HG03060 (cell line): Measurements from ENCODE around the gene PEBP1.

Source experiments
- ATAC-seq: cut with Tn5 transposase; IDR thresholded peaks from one replicate; pipeline ENCODE4 v1.9.1; 2021; ENCODE audit warnings: low read depth, moderate number of reproducible peaks; ENCODE audit not compliant: unreplicated experiment

The PEBP1 gene

DNA sequence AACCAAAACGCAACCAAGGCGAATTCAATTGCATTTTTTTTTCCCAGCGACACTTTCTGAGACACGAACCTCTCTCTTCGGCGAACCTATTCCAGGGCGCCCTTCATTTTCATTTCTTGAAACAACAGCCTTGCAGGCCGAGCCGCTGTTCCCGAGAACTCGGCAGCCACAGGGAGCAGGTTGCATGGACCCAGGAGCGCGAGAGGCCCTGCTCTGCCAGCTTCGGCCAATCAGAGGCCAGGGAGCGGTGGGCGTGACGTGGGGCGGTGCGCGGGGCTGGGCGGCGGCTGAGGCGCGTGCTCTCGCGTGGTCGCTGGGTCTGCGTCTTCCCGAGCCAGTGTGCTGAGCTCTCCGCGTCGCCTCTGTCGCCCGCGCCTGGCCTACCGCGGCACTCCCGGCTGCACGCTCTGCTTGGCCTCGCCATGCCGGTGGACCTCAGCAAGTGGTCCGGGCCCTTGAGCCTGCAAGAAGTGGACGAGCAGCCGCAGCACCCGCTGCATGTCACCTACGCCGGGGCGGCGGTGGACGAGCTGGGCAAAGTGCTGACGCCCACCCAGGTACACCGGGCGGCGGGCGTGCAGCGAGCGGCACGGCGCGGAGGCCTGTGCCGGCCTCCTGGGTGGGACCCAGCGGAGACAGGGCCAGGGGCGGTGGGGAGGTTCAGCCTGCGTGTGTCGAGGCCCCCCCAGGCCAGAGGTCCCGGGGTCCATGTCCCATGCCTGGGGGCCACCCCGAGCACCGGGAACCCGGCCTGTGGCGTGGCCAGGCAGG lies at the start of gene PEBP1:
Gene PEBP1, plus strand, starts transcription at position 337 of the 771 bp plus-strand sequence. Its CDS starts 86 bp downstream, at position 423.
- ATAC-seq = peak; percentile 64

DNA sequence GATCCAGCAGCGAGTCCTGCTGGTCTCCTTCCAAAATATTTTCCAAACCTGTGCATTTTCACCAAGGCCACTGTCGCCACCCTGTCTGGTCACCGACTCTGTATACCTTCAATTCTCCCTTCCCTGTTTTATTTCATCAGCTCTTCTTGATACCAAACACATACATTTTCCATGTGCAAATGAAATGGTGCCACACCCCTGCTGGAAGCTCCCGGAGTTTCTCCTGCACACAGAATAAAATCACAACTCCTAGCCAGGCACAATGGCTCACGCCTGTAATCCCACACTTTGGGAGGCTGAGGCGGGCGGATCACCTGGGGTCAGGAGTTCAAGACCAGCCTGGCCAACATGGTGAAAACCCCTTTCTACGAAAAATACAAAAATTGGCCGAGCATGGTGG lies 46.1 kb upstream of the PEBP1 start:
- no peak for ATAC-seq

DNA sequence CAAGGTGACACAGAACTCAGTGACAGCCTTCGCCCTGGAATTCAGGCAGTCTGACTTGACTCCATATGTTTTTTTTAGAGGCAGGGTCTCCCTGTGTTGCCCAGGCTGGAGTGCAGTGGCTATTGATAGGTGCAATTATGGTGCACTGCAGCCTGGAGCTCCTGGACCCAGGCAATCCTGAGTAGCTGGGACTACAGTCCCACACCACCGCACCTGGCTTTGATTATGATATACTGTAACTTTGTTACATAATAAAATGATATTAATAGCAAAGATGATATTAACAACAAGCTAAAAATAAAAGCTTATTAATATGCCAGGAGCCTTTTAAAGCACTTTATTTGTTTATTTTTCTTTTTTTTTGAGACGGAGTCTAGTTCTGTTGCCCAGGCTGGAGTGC lies 41.9 kb upstream of the PEBP1 start:
- ATAC-seq = no peak

- ATAC-seq = no peak
Observed at GRCh38 chr12:118098401-118098800, 37.5 kb upstream of the PEBP1 start.

GRCh38 chr12:118098911-118099671 lies 36.8 kb upstream of the PEBP1 start:
- ATAC-seq = no peak

DNA sequence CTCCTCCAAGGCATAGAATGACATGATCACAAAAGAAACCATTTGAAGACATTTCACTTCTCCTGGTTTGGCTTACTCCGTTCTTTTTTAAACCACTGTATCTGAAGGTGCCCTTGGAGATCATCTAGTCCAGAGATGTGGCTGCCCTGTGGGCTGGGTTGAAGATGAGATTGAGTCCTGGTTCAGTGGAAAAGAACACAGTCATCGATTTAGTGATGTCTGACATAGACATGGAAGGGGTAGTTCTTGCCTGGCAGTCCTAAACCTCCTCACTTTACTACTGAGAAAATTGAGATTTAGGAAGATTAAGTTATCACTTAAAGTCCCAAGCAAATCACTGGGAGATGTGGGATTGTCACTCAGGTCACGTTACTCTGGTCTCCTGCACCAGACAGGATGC lies 34.9 kb upstream of the PEBP1 start:
- ATAC-seq = no peak

- no peak for ATAC-seq
Observed at GRCh38 chr12:118102070-118102469, 33.9 kb upstream of the PEBP1 start.

DNA sequence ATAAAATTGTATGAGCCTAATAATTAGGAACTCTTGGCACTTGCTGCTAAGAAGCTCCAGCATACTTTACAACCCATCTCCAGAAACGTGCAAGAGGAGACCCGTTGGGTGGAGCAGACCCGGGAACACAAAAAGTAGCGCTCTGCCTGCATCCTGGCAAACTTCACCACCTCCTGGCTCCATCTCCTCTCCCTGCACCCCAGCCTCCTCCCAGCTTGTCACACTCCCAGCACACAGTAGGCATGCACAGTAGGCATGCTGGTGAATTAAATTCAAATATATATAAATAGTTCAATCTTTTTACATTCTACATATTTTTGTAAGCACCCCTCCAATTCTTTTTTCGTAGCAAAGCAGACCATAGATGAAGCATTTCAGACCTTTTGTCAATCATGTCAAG lies 33.3 kb upstream of the PEBP1 start:
- ATAC-seq = no peak

- no peak for ATAC-seq
Observed at GRCh38 chr12:118103201-118103600, 32.7 kb upstream of the PEBP1 start.

- ATAC-seq = no peak
Observed at GRCh38 chr12:118103601-118104382, 32.1 kb upstream of the PEBP1 start, which contains the start of gene VSIG10. TSS of gene VSIG10 (minus strand) at chr12:118104011. CDS start at chr12:118103671, 340 bp downstream.

GRCh38 chr12:118107011-118107410 lies 28.9 kb upstream of the PEBP1 start:
- no peak for ATAC-seq

- no peak for ATAC-seq
Observed at GRCh38 chr12:118107694-118108093, 28.2 kb upstream of the PEBP1 start.

GRCh38 chr12:118109088-118109487 lies 26.8 kb upstream of the PEBP1 start:
- ATAC-seq = no peak

- ATAC-seq = no peak
Observed at GRCh38 chr12:118119449-118119879, 16.5 kb upstream of the PEBP1 start.

GRCh38 chr12:118120579-118121363 lies 15.2 kb upstream of the PEBP1 start:
- ATAC-seq = no peak

DNA sequence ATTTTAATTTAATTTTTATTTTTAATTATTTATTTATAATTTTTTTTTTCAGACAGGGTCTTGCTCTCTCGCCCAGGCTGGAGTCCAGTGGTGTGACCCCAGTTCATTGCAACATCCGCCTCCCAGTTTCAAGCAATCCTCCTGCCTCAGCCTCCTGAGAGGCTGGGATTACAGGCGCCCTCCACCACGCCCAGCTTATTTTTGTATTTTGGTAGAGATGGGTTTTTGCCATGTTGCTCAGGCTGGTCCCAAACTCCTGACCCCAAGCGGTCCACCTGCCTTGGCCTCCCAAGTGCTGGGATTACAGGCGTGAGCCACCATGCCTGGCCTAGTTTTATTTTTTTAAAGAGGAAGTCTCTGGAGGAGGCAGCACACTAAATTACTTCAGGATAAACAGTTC lies 13.7 kb upstream of the PEBP1 start:
- no peak for ATAC-seq

DNA sequence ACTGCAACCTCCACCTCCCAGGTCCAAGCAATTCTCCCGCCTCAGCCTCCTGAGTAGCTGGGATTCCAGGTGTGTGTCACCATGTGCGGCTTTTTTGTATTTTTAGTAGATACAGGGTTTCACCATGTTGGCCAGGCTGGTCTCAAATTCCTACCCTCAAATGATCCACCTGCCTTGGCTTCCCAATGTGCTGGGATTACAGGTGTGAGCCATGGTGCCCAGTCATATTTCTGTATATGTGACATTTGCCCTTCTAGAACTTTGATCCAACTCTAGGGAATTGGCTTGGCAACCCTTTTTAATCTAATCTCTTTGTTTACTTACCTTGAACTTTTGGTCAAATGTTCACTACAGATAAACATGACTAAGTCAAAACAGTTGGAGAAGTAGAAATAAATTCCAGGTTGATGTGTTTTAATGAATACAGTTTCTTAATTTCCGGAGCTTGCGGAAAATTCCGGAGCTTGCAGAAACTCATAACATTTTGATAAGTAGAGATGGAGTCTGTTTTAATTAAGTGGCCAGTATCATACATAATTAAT lies 11.5 kb upstream of the PEBP1 start:
- ATAC-seq = no peak

DNA sequence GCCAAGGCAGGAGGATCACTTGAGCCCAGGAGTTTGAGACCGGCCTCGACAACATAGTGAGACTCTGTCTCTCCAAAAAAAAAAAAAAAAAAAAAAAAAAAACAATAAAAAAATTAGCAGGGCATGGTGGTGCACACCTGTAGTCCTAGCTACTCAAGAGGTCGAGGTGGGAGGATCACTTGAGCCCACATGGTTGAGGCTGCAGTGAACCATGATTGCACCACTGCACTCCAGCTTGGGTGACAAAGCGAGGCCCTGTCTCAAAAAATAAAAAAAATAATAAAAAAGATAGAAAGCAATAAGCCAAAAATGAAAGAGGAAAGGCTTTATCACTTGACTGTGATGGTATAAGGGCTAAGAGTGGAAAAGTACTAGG lies 10.2 kb upstream of the PEBP1 start:
- no peak for ATAC-seq

DNA sequence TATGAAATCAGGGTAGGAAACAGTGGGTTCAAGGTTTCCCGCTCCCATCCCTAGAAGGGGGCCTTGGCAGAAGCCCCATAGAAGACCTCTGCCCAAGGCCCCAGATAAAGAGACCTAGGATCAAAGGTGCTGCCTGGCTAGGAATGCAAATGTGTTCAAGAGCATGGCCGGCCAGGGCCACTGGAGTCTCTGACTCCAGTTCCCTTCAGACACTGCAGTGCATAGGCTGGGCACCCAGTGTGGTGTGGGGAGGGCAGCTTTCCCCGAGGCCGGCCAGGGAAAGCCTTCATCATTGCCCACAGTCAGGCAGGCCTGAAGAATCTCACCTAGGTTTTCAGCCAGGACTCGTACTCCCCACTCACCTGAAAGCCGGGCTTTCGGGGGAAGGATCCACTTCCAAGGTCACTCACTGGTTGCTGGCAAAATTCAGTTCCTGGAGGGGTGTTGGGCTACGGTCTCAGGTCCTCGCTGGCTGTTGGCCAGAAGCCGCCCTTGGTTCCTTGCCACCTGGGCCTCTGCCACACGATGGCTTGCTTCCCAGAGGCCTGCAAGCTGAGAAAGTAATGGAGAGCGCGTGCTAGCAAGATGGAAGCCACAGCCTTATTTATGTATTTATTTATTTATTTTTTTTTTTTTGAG lies 9.7 kb upstream of the PEBP1 start:
- no peak for ATAC-seq

DNA sequence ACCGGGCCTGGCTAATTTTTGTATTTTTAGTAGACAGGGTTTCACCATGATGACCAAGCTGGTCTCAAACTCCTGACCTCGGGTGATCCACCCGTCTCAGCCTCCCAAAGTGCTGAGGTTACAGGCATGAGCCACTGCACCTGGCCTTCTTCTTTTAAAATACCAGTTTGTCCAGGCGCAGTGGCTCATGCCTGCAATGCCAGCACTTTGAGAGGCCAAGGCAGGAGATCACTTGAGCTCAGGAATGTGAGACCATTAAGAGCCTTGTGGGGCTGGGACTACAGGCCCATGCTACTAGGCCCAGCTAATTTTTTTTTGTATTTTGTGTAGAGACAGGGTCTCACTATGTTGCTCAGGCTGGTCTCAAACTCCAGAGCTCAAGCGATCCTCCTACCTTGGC lies 8.1 kb upstream of the PEBP1 start:
- ATAC-seq = no peak
